ENCODE results near the gene EIF3F. TPM values are rescaled to one million over a fixed set of nuclear protein-coding genes. Genes with fewer than 3 reads are reported as not detected.

EIF3F gene
- total and polyA plus RNA-seq, 2 donors (not counting 3 experiments of a cell fraction or from before 2014, with no cell fraction given): 411 to 436 TPM

DNA sequence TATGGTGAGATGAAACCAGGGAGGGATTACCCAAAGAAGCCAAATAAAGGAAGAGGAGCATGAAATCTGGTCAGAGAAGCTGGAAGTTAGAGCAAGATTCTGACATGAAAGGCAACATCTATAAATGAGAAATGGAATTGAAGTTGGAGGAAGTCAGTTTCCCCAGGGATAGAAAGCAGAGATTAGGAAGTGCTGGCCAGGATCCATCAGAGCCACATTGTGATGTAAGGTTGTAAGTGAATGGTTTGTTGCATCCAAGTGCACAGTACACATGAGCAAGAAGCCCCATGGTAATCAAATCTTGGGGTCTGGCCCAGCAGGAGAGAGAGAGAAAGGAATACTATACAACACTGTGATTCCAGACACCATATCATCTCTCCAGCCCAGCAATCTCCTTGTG is 15.3 kb upstream of the EIF3F start:
- Histone ChIP-seq H2AFZ (ENCODE audit: low read depth, low read length) (no peak overlapping the region), H3K9me1 (replicated peaks; ENCODE audit: control insufficient read depth, extremely low read depth, insufficient read depth, low read length) (no peaks in the 10 kb centered on the region), H4K20me1 (replicated peaks; ENCODE audit: control insufficient read depth, extremely low read depth, insufficient read depth, low read length) (no peaks in the 10 kb centered on the region), H3K27ac (ENCODE audit: insufficient read depth, low read depth, low read length) (no peak overlapping the region), H3K36me3 (ENCODE audit: control insufficient read depth in 2 of 2, extremely low read depth in 1 of 2, insufficient read depth in 2 of 2, low read length in 2 of 2) (no peaks in the 10 kb centered on the region), H3K9me3 (replicated peaks; ENCODE audit: control insufficient read depth, insufficient read depth, low read length) (no peaks in the 10 kb centered on the region), H3K27me3 (ENCODE audit: control insufficient read depth in 2 of 2, insufficient read depth in 2 of 2, low read length in 2 of 2) (no peaks in the 10 kb centered on the region), H3K9ac (replicated peaks; ENCODE audit: extremely low read depth, insufficient read depth, low read length) (no peak overlapping the region), H3K4me2 (ENCODE audit: insufficient read depth, low read length) (no peak overlapping the region), H3K4me3 (replicated peaks in 1 of 3; ENCODE audit: insufficient read depth in 1 of 3, low read depth in 1 of 3, low read length in 3 of 3) (no peak overlapping the region), H3K4me1 (ENCODE audit: control insufficient read depth, extremely low read depth, insufficient read depth, low read length) (peaks cover 13% of the 10 kb centered on the region), H3K79me2 (ENCODE audit: control insufficient read depth, insufficient read depth, low read length) (no peaks in the 10 kb centered on the region)
- DNase-seq (ENCODE audit: low read depth, low spot score) (no peak), FAIRE-seq (no peak)
- TF ChIP-seq JUN (IDR thresholded peaks at IDR 0.05; ENCODE audit: borderline replicate concordance, insufficient read depth, insufficient read length, low read depth) (no peak), POLR2A (IDR thresholded peaks at IDR 0.05; ENCODE audit: low read depth, low read length) (no peak), GATA2 (IDR thresholded peaks at IDR 0.05; ENCODE audit: insufficient read depth, insufficient read length, low read depth, low read length) (no peak), MYC (IDR thresholded peaks at IDR 0.05; ENCODE audit: low read depth, low read length) (no peak), POLR2AphosphoS5 (IDR thresholded peaks at IDR 0.05; ENCODE audit: insufficient read depth, low read depth, low read length) (no peak), EZH2 (IDR thresholded peaks at IDR 0.05; ENCODE audit: borderline replicate concordance, low read depth, low read length, severe bottlenecking) (no peak), FOS (IDR thresholded peaks at IDR 0.05; ENCODE audit: borderline replicate concordance, insufficient read depth, low read length) (no peak)
- TF ChIP-seq, protein P1, sequence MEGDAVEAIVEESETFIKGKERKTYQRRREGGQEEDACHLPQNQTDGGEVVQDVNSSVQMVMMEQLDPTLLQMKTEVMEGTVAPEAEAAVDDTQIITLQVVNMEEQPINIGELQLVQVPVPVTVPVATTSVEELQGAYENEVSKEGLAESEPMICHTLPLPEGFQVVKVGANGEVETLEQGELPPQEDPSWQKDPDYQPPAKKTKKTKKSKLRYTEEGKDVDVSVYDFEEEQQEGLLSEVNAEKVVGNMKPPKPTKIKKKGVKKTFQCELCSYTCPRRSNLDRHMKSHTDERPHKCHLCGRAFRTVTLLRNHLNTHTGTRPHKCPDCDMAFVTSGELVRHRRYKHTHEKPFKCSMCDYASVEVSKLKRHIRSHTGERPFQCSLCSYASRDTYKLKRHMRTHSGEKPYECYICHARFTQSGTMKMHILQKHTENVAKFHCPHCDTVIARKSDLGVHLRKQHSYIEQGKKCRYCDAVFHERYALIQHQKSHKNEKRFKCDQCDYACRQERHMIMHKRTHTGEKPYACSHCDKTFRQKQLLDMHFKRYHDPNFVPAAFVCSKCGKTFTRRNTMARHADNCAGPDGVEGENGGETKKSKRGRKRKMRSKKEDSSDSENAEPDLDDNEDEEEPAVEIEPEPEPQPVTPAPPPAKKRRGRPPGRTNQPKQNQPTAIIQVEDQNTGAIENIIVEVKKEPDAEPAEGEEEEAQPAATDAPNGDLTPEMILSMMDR (IDR thresholded peaks at IDR 0.05; ENCODE audit: extremely low read depth in 1 of 2, insufficient read depth in 1 of 2, low read depth in 1 of 2, low read length in 2 of 2): no peak
- TF ChIP-seq, protein P2, sequence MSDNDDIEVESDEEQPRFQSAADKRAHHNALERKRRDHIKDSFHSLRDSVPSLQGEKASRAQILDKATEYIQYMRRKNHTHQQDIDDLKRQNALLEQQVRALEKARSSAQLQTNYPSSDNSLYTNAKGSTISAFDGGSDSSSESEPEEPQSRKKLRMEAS (IDR thresholded peaks at IDR 0.05; ENCODE audit: insufficient read depth, insufficient read length): no peak
- dilution Hi-C loops (cut with MboI; ENCODE audit: extremely low pct_ligation_motif_present, low sequenced_read_pairs): no loop called here
- ChIA-PET POLR2A (no interaction called here), CTCF (interaction anchor here (1.5 kb wide), 1 partner anchor 79 kb away, joined by 3 read pairs; no protein-coding TSS in a partner anchor)
- intact Hi-C loops (cut with micrococcal nuclease): no loop called here
- no TSS peak for BruUV-seq (replicated peaks)
